HG03521 (cell line): ENCODE results near the gene PARP16.

Experiments
- ATAC-seq: cut with Tn5 transposase; IDR thresholded peaks from one replicate; pipeline ENCODE4 v1.9.1; 2021; ENCODE audit warnings: mild to moderate bottlenecking, moderate library complexity; ENCODE audit not compliant: unreplicated experiment

PARP16 gene

GRCh38 chr15:65208647-65209046 is 78.0 kb downstream of the PARP16 start:
- ATAC-seq, result no peak
